ENCODE measurements around the gene GLRB. TPM values are rescaled to one million over a fixed set of nuclear protein-coding genes. Genes with fewer than 3 reads are reported as not detected.
"Not testable (repeated sequence)": the region's sequence is repeated elsewhere in the genome, so short reads cannot be mapped to it uniquely, and the experiment has no call there.

GLRB gene
- polyA plus RNA-seq, 1 experiment = 4.8 TPM

DNA sequence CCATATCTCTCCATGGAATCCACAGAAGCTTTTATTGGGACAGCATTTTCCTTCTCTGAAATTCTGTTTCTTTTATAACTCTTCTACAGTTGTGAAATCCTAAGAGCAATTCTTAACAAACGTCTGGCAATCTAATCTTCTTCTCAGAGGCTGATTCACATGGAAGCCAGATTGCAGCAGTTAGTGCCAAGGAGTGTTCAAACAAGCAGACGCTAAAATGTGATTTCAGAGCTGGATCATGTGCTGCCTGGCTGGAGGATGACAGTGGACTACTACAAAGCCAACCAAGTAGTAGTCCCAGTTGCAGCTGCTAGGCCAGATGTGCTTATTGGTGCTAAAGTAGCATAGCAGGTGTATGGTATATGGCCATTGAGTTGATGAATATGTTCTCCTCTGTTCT, 27.7 kb upstream of the GLRB start:
- no peak overlapping the region for H3K4me3 ChIP-seq (ENCODE audit: low read depth, low read length)
- H3K27me3 ChIP-seq (ENCODE audit: control insufficient read depth, insufficient read depth, low read length) = no peaks in the 10 kb centered on the region
- CTCF ChIA-PET = interaction anchor here (0.7 to 1.8 kb wide), 6 partner anchors 21 to 573 kb away, joined by 3 to 9 read pairs (median 4); partner anchors contain the start of gene PDGFC
- peak; percentile 69 for DNase-seq (ENCODE audit: low read depth)
- no peaks in the 10 kb centered on the region for H3K36me3 ChIP-seq (ENCODE audit: control insufficient read depth, insufficient read depth, low read length)
- no peak for TF ChIP-seq CTCF (IDR thresholded peaks at IDR 0.05; ENCODE audit: insufficient read depth, low read depth, low read length)
- POLR2A ChIA-PET = no interaction called here

DNA sequence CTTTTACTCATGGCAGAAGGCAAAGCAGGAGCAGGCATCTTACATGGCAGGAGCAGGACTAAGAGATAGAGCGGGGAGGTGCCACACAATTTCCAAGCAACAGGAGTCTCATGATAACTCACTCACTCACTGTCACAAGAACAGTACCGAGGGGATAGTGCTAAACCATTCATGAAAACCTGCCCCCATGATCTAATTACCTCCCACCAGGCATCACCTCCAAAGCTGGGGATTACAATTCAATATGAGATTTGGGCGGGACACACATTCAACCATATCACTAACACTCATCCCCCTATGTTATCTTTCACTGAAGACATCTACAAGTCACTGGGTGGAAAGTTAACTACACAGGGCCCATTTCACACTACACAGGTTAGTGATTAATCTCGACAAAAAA, 25.4 kb upstream of the GLRB start:
- no peaks in the 10 kb centered on the region for H3K36me3 ChIP-seq (ENCODE audit: control insufficient read depth, insufficient read depth, low read length)
- ChIA-PET POLR2A (interaction anchor here (0.6 kb wide), 1 partner anchor 92 kb away, joined by 8 read pairs; no protein-coding TSS in a partner anchor), CTCF (interaction anchor here (1.1 to 1.5 kb wide), 2 partner anchors 79 to 575 kb away, joined by 3 to 6 read pairs; partner anchors contain the start of gene PDGFC)
- H3K4me3 ChIP-seq (ENCODE audit: low read depth, low read length) = no peak overlapping the region
- no peak for DNase-seq (ENCODE audit: low read depth)
- TF ChIP-seq CTCF (IDR thresholded peaks at IDR 0.05; ENCODE audit: insufficient read depth, low read depth, low read length) = no peak
- H3K27me3 ChIP-seq (ENCODE audit: control insufficient read depth, insufficient read depth, low read length) = no peaks in the 10 kb centered on the region

DNA sequence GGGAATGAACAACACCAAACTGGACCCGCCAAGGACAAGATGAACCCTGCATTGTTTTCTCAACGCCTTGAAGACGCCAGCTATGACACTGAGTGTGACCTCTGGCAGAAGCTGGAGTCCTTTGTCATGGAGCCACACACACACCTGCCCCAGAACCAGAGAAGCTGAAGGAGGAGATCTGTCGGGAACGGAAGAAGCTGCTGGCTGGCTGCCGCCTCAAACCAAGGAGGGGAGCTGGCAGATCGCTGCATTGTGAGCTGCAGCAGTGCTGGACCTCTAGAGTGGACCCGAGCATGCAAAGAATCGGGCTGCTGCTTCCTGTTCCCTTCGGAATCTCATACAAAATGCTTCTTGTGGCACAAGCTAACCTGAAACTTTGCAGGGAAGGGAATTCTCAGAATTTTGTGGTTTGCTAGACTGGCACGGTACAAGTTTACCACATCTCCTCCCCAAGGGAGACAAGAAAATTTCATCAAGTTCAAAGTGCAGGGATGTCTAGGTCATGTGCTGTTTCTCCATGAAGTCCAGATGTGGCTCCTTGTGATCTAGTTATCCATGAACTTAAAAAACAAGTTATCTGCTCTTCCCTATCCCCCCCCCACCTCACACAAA, 23.4 kb upstream of the GLRB start:
- no peaks in the 10 kb centered on the region for H3K27me3 ChIP-seq (ENCODE audit: control insufficient read depth, insufficient read depth, low read length)
- CTCF ChIA-PET = interaction anchor here (0.8 kb wide), 1 partner anchor 14 kb away, joined by 3 read pairs; no protein-coding TSS in a partner anchor
- no peak overlapping the region for H3K4me3 ChIP-seq (ENCODE audit: low read depth, low read length)
- POLR2A ChIA-PET = no interaction called here
- DNase-seq (ENCODE audit: low read depth) = no peak
- no peaks in the 10 kb centered on the region for H3K36me3 ChIP-seq (ENCODE audit: control insufficient read depth, insufficient read depth, low read length)
- no peak for TF ChIP-seq CTCF (IDR thresholded peaks at IDR 0.05; ENCODE audit: insufficient read depth, low read depth, low read length)

DNA sequence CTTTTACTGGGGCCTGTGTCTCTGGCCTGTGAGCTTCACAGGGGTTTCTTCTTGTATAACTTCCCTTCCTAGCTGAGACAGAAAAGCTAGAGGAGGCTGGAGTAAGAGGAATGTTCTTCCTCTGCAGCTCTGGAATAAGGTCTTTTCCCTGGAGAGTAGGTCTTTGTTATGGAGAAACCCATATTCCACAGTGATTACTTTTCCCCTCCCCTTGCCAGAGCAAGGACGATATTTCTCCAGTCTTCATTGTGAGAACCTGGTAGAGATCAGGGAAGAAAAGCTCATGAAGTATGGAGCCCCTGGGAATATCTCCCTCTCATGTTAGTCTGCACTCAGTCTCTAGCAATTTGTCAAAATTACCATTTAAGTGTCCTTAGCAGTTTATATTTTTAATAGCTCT, 18.7 kb upstream of the GLRB start:
- H3K4me3 ChIP-seq (ENCODE audit: low read depth, low read length) = no peak overlapping the region
- DNase-seq (ENCODE audit: low read depth) = no peak
- CTCF ChIA-PET = interaction anchor here (1.3 kb wide), 1 partner anchor 11 kb away, joined by 5 read pairs; no protein-coding TSS in a partner anchor
- H3K36me3 ChIP-seq (ENCODE audit: control insufficient read depth, insufficient read depth, low read length) = no peaks in the 10 kb centered on the region
- H3K27me3 ChIP-seq (ENCODE audit: control insufficient read depth, insufficient read depth, low read length) = no peaks in the 10 kb centered on the region
- POLR2A ChIA-PET = no interaction called here
- TF ChIP-seq CTCF (IDR thresholded peaks at IDR 0.05; ENCODE audit: insufficient read depth, low read depth, low read length) = no peak

GRCh38 chr4:157058899-157059298, 17.1 kb upstream of the GLRB start:
- DNase-seq (ENCODE audit: low read depth); POLR2A ChIA-PET; H3K27me3 ChIP-seq (ENCODE audit: control insufficient read depth, insufficient read depth, low read length); H3K4me3 ChIP-seq (ENCODE audit: low read depth, low read length); CTCF ChIA-PET; H3K36me3 ChIP-seq (ENCODE audit: control insufficient read depth, insufficient read depth, low read length): not testable (repeated sequence)

GRCh38 chr4:157072002-157072401, 3.9 kb upstream of the GLRB start:
- H3K27me3 ChIP-seq (ENCODE audit: control insufficient read depth, insufficient read depth, low read length) = no peaks in the 10 kb centered on the region
- no peak overlapping the region for H3K4me3 ChIP-seq (ENCODE audit: low read depth, low read length)
- POLR2A ChIA-PET = no interaction called here
- CTCF ChIA-PET = no interaction called here
- DNase-seq (ENCODE audit: low read depth) = no peak
- no peak for TF ChIP-seq CTCF (IDR thresholded peaks at IDR 0.05; ENCODE audit: insufficient read depth, low read depth, low read length)
- H3K36me3 ChIP-seq (ENCODE audit: control insufficient read depth, insufficient read depth, low read length) = no peaks in the 10 kb centered on the region

All from BJ (cell line).